Measurements from ENCODE around the gene SIK2.

SIK2 gene

GRCh38 chr11:111660822-111661221 is 58.6 kb downstream of the SIK2 start:
- DNase-seq, result no peak

GRCh38 chr11:111663820-111664219 is 61.6 kb downstream of the SIK2 start:
- DNase-seq, result no peak

- DNase-seq, result no peak
Observed at GRCh38 chr11:111665777-111666176, 63.5 kb downstream of the SIK2 start.

- DNase-seq, result no peak
Observed at GRCh38 chr11:111668980-111669379, 66.7 kb downstream of the SIK2 start.

- DNase-seq, result no peak
Observed at GRCh38 chr11:111671383-111671782, 69.1 kb downstream of the SIK2 start.

GRCh38 chr11:111672949-111673348 is 70.7 kb downstream of the SIK2 start:
- no peak for DNase-seq

GRCh38 chr11:111674941-111675340 is 72.7 kb downstream of the SIK2 start:
- DNase-seq, result no peak

GRCh38 chr11:111675891-111676290 is 73.6 kb downstream of the SIK2 start:
- no peak for DNase-seq

GRCh38 chr11:111676878-111677585 is 74.8 kb downstream of the SIK2 start:
- no peak for DNase-seq

GRCh38 chr11:111680486-111681175 is 78.4 kb downstream of the SIK2 start:
- no peak for DNase-seq

- DNase-seq, result no peak
Observed at GRCh38 chr11:111683806-111684205, 81.6 kb downstream of the SIK2 start.

GRCh38 chr11:111684251-111684650 is 82.0 kb downstream of the SIK2 start:
- no peak for DNase-seq

- DNase-seq, result no peak
Observed at GRCh38 chr11:111688013-111688412, 85.8 kb downstream of the SIK2 start.

- no peak for DNase-seq
Observed at GRCh38 chr11:111691176-111691575, 88.9 kb downstream of the SIK2 start.

GRCh38 chr11:111691741-111692140 is 89.5 kb downstream of the SIK2 start:
- no peak for DNase-seq

GRCh38 chr11:111693224-111693937 is 91.1 kb downstream of the SIK2 start:
- DNase-seq, result no peak

GRCh38 chr11:111694851-111695250 is 92.6 kb downstream of the SIK2 start:
- DNase-seq, result no peak

- no peak for DNase-seq
Observed at GRCh38 chr11:111696556-111696955, 94.3 kb downstream of the SIK2 start.

- DNase-seq, result no peak
Observed at GRCh38 chr11:111697933-111698371, 95.7 kb downstream of the SIK2 start.

GRCh38 chr11:111698852-111699559 is 96.8 kb downstream of the SIK2 start:
- no peak for DNase-seq

GRCh38 chr11:111699579-111700156 is 97.4 kb downstream of the SIK2 start:
- DNase-seq, result no peak

GRCh38 chr11:111700162-111700561 is 97.9 kb downstream of the SIK2 start:
- DNase-seq, result no peak

- no peak for DNase-seq
Observed at GRCh38 chr11:111702623-111703022, 100.4 kb downstream of the SIK2 start.

Data from DMS79 treated with DMSO at 0.1 percent for 48 hours (cell line).